ENCODE data around the gene PRKN. TPM values are rescaled to one million over a fixed set of nuclear protein-coding genes. Genes with fewer than 3 reads are reported as not detected.

PRKN gene
- total RNA-seq, 2 donors from 2014 or later, result 6.7 to 8.2 TPM

DNA sequence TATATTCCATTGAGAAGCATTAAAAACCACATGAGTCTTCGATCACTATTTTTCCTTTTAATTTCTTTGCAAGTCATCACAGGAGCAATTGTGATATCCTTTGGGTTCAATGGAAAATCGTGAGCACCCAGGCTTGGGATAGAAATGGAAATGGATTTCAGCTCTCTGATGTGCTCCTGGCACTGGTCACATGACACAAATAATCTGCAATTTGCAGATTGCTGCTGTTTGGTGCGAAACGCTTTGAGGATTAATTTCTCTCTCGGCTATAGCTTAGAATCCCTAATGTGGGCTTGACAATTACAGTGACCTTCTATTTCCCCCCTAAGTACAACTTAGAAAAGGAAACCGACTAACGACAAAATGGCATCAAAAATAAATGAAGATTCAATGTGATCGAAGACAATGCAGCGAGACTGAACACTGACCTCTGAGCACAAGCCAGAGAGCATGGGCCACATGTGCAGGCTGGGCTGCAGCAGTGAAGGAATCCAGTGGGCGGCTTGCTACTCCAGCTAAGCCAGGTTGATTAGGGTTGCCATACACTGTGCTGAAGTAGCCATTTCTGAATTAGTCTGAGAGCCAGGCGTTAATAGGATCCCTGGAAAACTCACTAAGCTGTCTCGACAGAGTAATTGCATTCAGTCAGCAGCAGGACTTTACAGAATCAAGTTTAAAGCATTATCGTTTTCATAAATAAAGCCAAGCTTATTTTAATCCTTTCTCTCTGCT is 1151.9 kb downstream of the PRKN start:
- no peaks in the 10 kb centered on the region for H3K36me3 ChIP-seq (replicated peaks in 1 of 2; ENCODE audit: insufficient read depth in 1 of 2, low read depth in 2 of 2)
- DNase-seq, result no peak
- no peaks in the 10 kb centered on the region for H3K27me3 ChIP-seq
- ATAC-seq, result no peak
- no peak overlapping the region for H3K4me3 ChIP-seq
- 77 to 78% methylated on average over 13 of the region's 13 CpGs for whole genome bisulfite sequencing, 2 donors
- TF ChIP-seq, protein P1, sequence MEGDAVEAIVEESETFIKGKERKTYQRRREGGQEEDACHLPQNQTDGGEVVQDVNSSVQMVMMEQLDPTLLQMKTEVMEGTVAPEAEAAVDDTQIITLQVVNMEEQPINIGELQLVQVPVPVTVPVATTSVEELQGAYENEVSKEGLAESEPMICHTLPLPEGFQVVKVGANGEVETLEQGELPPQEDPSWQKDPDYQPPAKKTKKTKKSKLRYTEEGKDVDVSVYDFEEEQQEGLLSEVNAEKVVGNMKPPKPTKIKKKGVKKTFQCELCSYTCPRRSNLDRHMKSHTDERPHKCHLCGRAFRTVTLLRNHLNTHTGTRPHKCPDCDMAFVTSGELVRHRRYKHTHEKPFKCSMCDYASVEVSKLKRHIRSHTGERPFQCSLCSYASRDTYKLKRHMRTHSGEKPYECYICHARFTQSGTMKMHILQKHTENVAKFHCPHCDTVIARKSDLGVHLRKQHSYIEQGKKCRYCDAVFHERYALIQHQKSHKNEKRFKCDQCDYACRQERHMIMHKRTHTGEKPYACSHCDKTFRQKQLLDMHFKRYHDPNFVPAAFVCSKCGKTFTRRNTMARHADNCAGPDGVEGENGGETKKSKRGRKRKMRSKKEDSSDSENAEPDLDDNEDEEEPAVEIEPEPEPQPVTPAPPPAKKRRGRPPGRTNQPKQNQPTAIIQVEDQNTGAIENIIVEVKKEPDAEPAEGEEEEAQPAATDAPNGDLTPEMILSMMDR (IDR thresholded peaks at IDR 0.05), result no peak
- no peak for TF ChIP-seq POLR2A (IDR thresholded peaks at IDR 0.05)
- H3K9me3 ChIP-seq, result no peaks in the 10 kb centered on the region
- H3K4me1 ChIP-seq, result no peaks in the 10 kb centered on the region
- intact Hi-C loops (cut with DNase I), result no loop called here
- H3K27ac ChIP-seq, result no peak overlapping the region

DNA sequence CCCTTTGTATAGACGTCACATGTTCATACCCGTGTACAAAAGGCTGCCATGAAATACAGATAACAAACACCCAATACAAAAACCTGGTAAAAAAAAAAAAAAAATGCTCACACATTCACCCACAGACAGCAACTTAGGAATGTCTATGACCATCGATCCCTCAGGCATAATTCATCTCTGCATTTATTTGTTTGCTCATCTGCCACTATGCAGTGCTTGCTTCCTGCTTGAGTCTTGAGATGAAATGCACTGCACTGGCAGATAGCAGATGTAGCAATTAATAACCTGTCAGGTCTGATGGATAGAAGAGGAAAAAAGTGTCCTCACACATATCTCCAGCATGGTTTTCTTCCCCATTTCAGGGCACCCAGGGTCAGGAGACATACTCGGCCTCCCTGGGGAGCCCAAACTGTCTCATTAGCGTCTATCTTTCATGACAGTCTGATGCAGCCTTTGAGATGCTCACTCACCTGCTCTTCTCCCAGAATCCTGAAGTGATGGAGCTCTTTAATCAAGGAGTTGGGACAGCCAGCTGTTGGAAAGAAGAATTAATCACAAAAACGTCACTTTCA is 1158.6 kb downstream of the PRKN start:
- DNase-seq (no peak), ATAC-seq (no peak)
- Histone ChIP-seq H3K9me3 (no peaks in the 10 kb centered on the region), H3K4me3 (no peak overlapping the region), H3K4me1 (no peaks in the 10 kb centered on the region), H3K27me3 (no peaks in the 10 kb centered on the region), H3K27ac (no peak overlapping the region), H3K36me3 (replicated peaks in 1 of 2; ENCODE audit: insufficient read depth in 1 of 2, low read depth in 2 of 2) (no peaks in the 10 kb centered on the region)
- WGBS, 2 donors, result 78 to 85% methylated on average over 6 of the region's 6 CpGs
- intact Hi-C loops (cut with DNase I), result no loop called here
- TF ChIP-seq, protein P1 (IDR thresholded peaks at IDR 0.05), result no peak
- no peak for TF ChIP-seq POLR2A (IDR thresholded peaks at IDR 0.05)

DNA sequence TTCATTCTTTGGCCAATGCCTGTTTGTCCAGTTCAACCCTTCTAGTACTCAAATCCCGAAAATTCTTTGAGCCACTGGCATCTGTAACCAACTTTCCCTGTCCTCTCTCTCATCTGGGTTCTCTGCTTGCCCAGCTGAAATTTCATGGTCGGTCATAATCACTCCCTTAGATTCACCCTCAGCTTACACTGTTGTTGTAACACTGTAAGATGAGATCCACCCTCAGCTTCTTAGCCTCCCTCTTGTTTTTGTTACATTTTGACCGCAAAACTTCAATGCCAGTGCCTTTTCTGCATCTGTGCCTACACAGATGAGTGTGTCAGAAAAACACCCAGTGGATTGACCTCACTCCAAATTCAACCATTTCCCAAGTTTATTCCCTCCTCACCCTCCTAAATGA is 1162.6 kb downstream of the PRKN start:
- ATAC-seq, result no peak
- no peak for DNase-seq
- 77 to 80% methylated on average over 3 of the region's 3 CpGs for WGBS, 2 donors
- Histone ChIP-seq H3K9me3 (no peaks in the 10 kb centered on the region), H3K27ac (no peak overlapping the region), H3K36me3 (replicated peaks in 1 of 2; ENCODE audit: insufficient read depth in 1 of 2, low read depth in 2 of 2) (no peaks in the 10 kb centered on the region), H3K4me1 (no peaks in the 10 kb centered on the region), H3K27me3 (no peaks in the 10 kb centered on the region), H3K4me3 (no peak overlapping the region)
- intact Hi-C loops (cut with DNase I), result no loop called here
- no peak for TF ChIP-seq POLR2A (IDR thresholded peaks at IDR 0.05)
- TF ChIP-seq, protein P1 (IDR thresholded peaks at IDR 0.05), result no peak

DNA sequence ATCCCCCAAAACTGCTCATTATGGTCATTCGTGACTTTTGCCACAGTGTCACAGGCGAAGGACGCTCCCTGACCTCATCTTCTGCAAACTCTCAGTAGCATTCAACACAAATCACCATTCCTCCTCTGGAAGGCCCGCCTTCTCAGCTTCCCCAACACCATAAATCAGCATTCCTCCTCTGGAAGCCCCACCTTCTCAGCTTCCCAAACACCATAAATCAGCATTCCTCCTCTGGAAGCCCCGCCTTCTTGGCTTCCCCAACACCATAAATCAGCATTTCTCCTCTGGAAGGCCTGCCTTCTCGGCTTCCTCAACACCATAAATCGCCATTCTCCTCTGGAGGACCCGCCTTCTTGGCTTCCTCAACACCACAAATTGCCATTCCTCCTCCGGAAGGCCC is 1165.7 kb downstream of the PRKN start:
- Histone ChIP-seq H3K4me3 (no peak overlapping the region), H3K36me3 (replicated peaks in 1 of 2; ENCODE audit: insufficient read depth in 1 of 2, low read depth in 2 of 2) (no peaks in the 10 kb centered on the region), H3K9me3 (no peaks in the 10 kb centered on the region), H3K27ac (no peak overlapping the region), H3K27me3 (no peaks in the 10 kb centered on the region), H3K4me1 (no peaks in the 10 kb centered on the region)
- WGBS, 2 donors, result 79 to 91% methylated on average over 9 of the region's 9 CpGs
- intact Hi-C loops (cut with DNase I), result no loop called here
- ATAC-seq (no peak), DNase-seq (no peak)
- TF ChIP-seq POLR2A (IDR thresholded peaks at IDR 0.05), result no peak
- TF ChIP-seq, protein P1 (IDR thresholded peaks at IDR 0.05), result no peak
